Mucosa of descending colon (tissue), 3 donors: ENCODE measurements around the gene TEC. TPM values are rescaled to one million over a fixed set of nuclear protein-coding genes. Genes with fewer than 3 reads are reported as not detected.
"Not testable (repeated sequence)": the region's sequence is repeated elsewhere in the genome, so short reads cannot be mapped to it uniquely, and the experiment has no call there.

Experiments
- ATAC-seq: fragments of 200-7000 bp; cut with Tn5 transposase; one replicate; pipeline ENCODE4 v1.9.1; 2020; ENCODE audit warnings: mild to moderate bottlenecking, moderate library complexity
- DNase-seq, 3 donors: peaks; one replicate each; pipeline ENCODE4 v3.0.0-alpha.2; 2020
- H3K36me3 ChIP-seq: fragments of 200-600 bp; one replicate; pipeline ENCODE4 v1.8.0; 2021; ENCODE audit warnings: low read depth, mild to moderate bottlenecking
- H3K4me1 ChIP-seq: fragments of 200-600 bp; one replicate; pipeline ENCODE4 v1.8.0; 2021; ENCODE audit warnings: low read depth, mild to moderate bottlenecking
- H3K4me3 ChIP-seq: fragments of 200-600 bp; one replicate; pipeline ENCODE4 v1.8.0; 2021; ENCODE audit warnings: mild to moderate bottlenecking
- H3K9me3 ChIP-seq: fragments of 200-600 bp; one replicate; pipeline ENCODE4 v1.8.0; 2021; ENCODE audit warnings: mild to moderate bottlenecking
- CTCF ChIP-seq: fragments of 200-600 bp; IDR thresholded peaks from one replicate; pipeline ENCODE4 v1.8.0; 2022; ENCODE audit warnings: antibody characterized with exemption, mild to moderate bottlenecking
- intact Hi-C, 2 donors: fragments of 100-400 bp; cut with DNase I in 1 of 2; cut with micrococcal nuclease in 1 of 2; formaldehyde crosslinking; loops; one replicate each; pipeline versions ENCODE4 v1.11.0 to v1.11.1; 2022; cut with DNase I, micrococcal nuclease
- total RNA-seq, 3 donors: library from RNA; stranded (reverse); fragmentation: NEBNext Ultra II Directional in 2 of 3; extraction: Animal tissue kit (Norgen Biotek cat#: 25700) in 2 of 3; gene quantifications; one replicate each; pipeline versions ENCODE4 v1.2.1 to v1.2.4, GENCODE V29; 2021 to 2023
- donor health status: DM: no; HTN: no; CAD: no; lungs with moderate emphysema.
- donor health status: DM: no; HTN: no; CAD: no.
- donor health status: DM: no; HTN: yes; CAD: no.

Gene TEC
- total RNA-seq, 3 donors from 2014 or later: 3.4 to 4.0 (median 3.8) TPM

- H3K4me3 ChIP-seq: no peak overlapping the region
- H3K9me3 ChIP-seq: no peaks in the 10 kb centered on the region
- no peak for ATAC-seq
- intact Hi-C loops: no loop called here
- no peak for TF ChIP-seq CTCF
- H3K36me3 ChIP-seq: no peaks in the 10 kb centered on the region
- H3K4me1 ChIP-seq: no peaks in the 10 kb centered on the region
- no peak for DNase-seq
These were observed 101.9 kb downstream of the TEC start for GRCh38 chr4:48167538-48168263.

GRCh38 chr4:48164561-48164960 lies 105.1 kb downstream of the TEC start:
- DNase-seq, H3K4me3 ChIP-seq, intact Hi-C loops, H3K36me3 ChIP-seq, ATAC-seq, H3K4me1 ChIP-seq, H3K9me3 ChIP-seq: not testable (repeated sequence)

- no peaks in the 10 kb centered on the region for H3K9me3 ChIP-seq
- no peak overlapping the region for H3K4me3 ChIP-seq
- no peaks in the 10 kb centered on the region for H3K4me1 ChIP-seq
- ATAC-seq (no peak), DNase-seq (no peak)
- no peak for TF ChIP-seq CTCF
- intact Hi-C loops: no loop called here
- no peaks in the 10 kb centered on the region for H3K36me3 ChIP-seq
These were observed 105.9 kb downstream of the TEC start for GRCh38 chr4:48163746-48164145.

- DNase-seq (no peak), ATAC-seq (no peak)
- intact Hi-C loops: no loop called here
- TF ChIP-seq CTCF: no peak
- H3K36me3 ChIP-seq: no peaks in the 10 kb centered on the region
- no peak overlapping the region for H3K4me3 ChIP-seq
- H3K4me1 ChIP-seq: no peaks in the 10 kb centered on the region
- H3K9me3 ChIP-seq: no peaks in the 10 kb centered on the region
These were observed 107.5 kb downstream of the TEC start for GRCh38 chr4:48162162-48162561.

- H3K4me1 ChIP-seq: no peaks in the 10 kb centered on the region
- DNase-seq (no peak), ATAC-seq (no peak)
- no peaks in the 10 kb centered on the region for H3K36me3 ChIP-seq
- TF ChIP-seq CTCF: no peak
- peaks cover 25% of the 10 kb centered on the region for H3K9me3 ChIP-seq
- intact Hi-C loops: no loop called here
- H3K4me3 ChIP-seq: no peak overlapping the region
These were observed 112.4 kb downstream of the TEC start for GRCh38 chr4:48157271-48157670.

GRCh38 chr4:48156423-48156822 lies 113.2 kb downstream of the TEC start:
- DNase-seq (no peak), ATAC-seq (no peak)
- H3K9me3 ChIP-seq: peaks cover 25% of the 10 kb centered on the region
- intact Hi-C loops: no loop called here
- H3K36me3 ChIP-seq: no peaks in the 10 kb centered on the region
- no peak for TF ChIP-seq CTCF
- no peaks in the 10 kb centered on the region for H3K4me1 ChIP-seq
- no peak overlapping the region for H3K4me3 ChIP-seq
